Esophagus muscularis mucosa (tissue), 4 donors: ENCODE results near the gene CX3CL1. TPM values are rescaled to one million over a fixed set of nuclear protein-coding genes. Genes with fewer than 3 reads are reported as not detected.

Experiments
- DNase-seq: peaks from one replicate; pipeline ENCODE4 v3.0.0-alpha.2; 2017; ENCODE audit errors: extremely low spot score
- H3K27ac ChIP-seq, 4 donors: fragments of 200-600 bp; sonication (generic); replicated peaks in 1 of 4; 1 replicate in 3 of 4; 2 replicates in 1 of 4; pipeline ENCODE4 v1.5.1; 2016 to 2019; ENCODE audit warnings: mild to moderate bottlenecking in 1 of 4
- H3K27me3 ChIP-seq, 4 donors: fragments of 200-600 bp; sonication (generic); one replicate each; pipeline versions ENCODE4 v1.5.1 to v1.6.0; 2016 to 2019
- H3K36me3 ChIP-seq, 4 donors: fragments of 200-600 bp; sonication (generic); one replicate each; pipeline ENCODE4 v1.5.1; 2016 to 2019
- H3K4me1 ChIP-seq, 4 donors: fragments of 200-600 bp; sonication (generic); one replicate each; pipeline ENCODE4 v1.5.1; 2016 to 2019
- H3K4me3 ChIP-seq, 4 donors: fragments of 200-600 bp; sonication (generic); 1 replicate in 2 of 4; 2 replicates in 2 of 4; pipeline ENCODE4 v1.5.1; 2016 to 2019; ENCODE audit warnings: mild to moderate bottlenecking in 4 of 4, moderate library complexity in 1 of 4
- H3K9me3 ChIP-seq, 4 donors: fragments of 200-600 bp; sonication (generic); 1 replicate in 3 of 4; 2 replicates in 1 of 4; pipeline ENCODE4 v1.5.1; 2016 to 2019
- CTCF ChIP-seq, 3 experiments: fragments of 200-600 bp in 2 of 3; fragments of 450-650 bp in 1 of 3; sonication (generic) in 2 of 3; IDR thresholded peaks; one replicate each; pipeline ENCODE4 v1.5.1; 2017 to 2019; ENCODE audit warnings: antibody characterized with exemption in 3 of 3, mild to moderate bottlenecking in 2 of 3, moderate library complexity in 1 of 3
- EP300 ChIP-seq: sonication (generic); formaldehyde crosslinking; IDR thresholded peaks from one replicate; pipeline ENCODE4 v1.6.1; 2017; ENCODE audit warnings: antibody characterized with exemption
- POLR2A ChIP-seq: fragments of 450-650 bp; IDR thresholded peaks from one replicate; pipeline ENCODE4 v1.6.1; 2017; ENCODE audit warnings: antibody characterized with exemption, moderate library complexity, mild to moderate bottlenecking, low read depth
- POLR2AphosphoS5 ChIP-seq, 2 donors: sonication (generic); formaldehyde crosslinking; IDR thresholded peaks; one replicate each; pipeline ENCODE4 v1.6.1; 2017; ENCODE audit warnings: antibody characterized with exemption in 2 of 2
- WGBS: methylation state at CpG from one replicate; pipeline ENCODE4 v1.1.5; 2018; 5-methylcytosine and 5-hydroxymethylcytosine counted together
- intact Hi-C: fragments of 100-400 bp; cut with DNase I; formaldehyde crosslinking; loops from one replicate; pipeline ENCODE4 v1.15.1; 2023
- total RNA-seq, 4 donors: library from RNA; depleted of rRNA; stranded (reverse); fragments of >200 nt; gene quantifications; one replicate each; pipeline versions ENCODE4 v1.1.0 to v1.2.1, GENCODE V29; 2016

Gene CX3CL1
- total RNA-seq, 4 donors from 2014 or later = 26.8 to 40.4 (median 29.9) TPM

GRCh38 chr16:57412584-57412983, 40.3 kb downstream of the CX3CL1 start:
- 95% methylated on average over 9 of the region's 9 CpGs for WGBS
- TF ChIP-seq CTCF (IDR thresholded peaks at IDR 0.05) (no peak), EP300 (no peak), POLR2AphosphoS5 (IDR thresholded peaks at IDR 0.05) (no peak), POLR2A (no peak)

GRCh38 chr16:57413301-57413730, 41.0 kb downstream of the CX3CL1 start:
- intact Hi-C loops = no loop called here
- Histone ChIP-seq H3K4me1 (peaks cover 31 to 41% (median 37%) of the 10 kb centered on the region in 4 donors), H3K36me3 (no peaks in the 10 kb centered on the region), H3K4me3 (no peak overlapping the region), H3K9me3 (no peaks in the 10 kb centered on the region), H3K27me3 (no peaks in the 10 kb centered on the region), H3K27ac (no peak overlapping the region)
- 92% methylated on average over 3 of the region's 5 CpGs for whole genome bisulfite sequencing
- no peak for DNase-seq
- TF ChIP-seq CTCF (IDR thresholded peaks at IDR 0.05) = no peak
- TF ChIP-seq POLR2A = no peak
- TF ChIP-seq POLR2AphosphoS5 (IDR thresholded peaks at IDR 0.05) = no peak
- TF ChIP-seq EP300 = no peak

More at GRCh38 chr16:57412584-57412983, 40.3 kb downstream of the CX3CL1 start:
- H3K36me3 ChIP-seq = no peaks in the 10 kb centered on the region
- no peaks in the 10 kb centered on the region for H3K9me3 ChIP-seq
- H3K27ac ChIP-seq = no peak overlapping the region
- H3K27me3 ChIP-seq = no peaks in the 10 kb centered on the region
- no peak for DNase-seq
- intact Hi-C loops = no loop called here
- no peak overlapping the region for H3K4me3 ChIP-seq
- peaks cover 23 to 36% (median 32%) of the 10 kb centered on the region in 4 donors for H3K4me1 ChIP-seq

- DNase-seq = no peak
- Histone ChIP-seq H3K27me3 (no peaks in the 10 kb centered on the region), H3K4me3 (no peak overlapping the region), H3K9me3 (no peaks in the 10 kb centered on the region), H3K4me1 (peaks cover 35 to 46% (median 41%) of the 10 kb centered on the region in 4 donors), H3K27ac (no peak overlapping the region), H3K36me3 (no peaks in the 10 kb centered on the region)
- TF ChIP-seq POLR2AphosphoS5 (IDR thresholded peaks at IDR 0.05) (no peak), CTCF (IDR thresholded peaks at IDR 0.05) (no peak), EP300 (no peak), POLR2A (no peak)
- WGBS = 71% methylated on average over 7 of the region's 7 CpGs
- intact Hi-C loops = no loop called here
Observed at GRCh38 chr16:57413733-57414132, 41.4 kb downstream of the CX3CL1 start.

- H3K9me3 ChIP-seq = no peaks in the 10 kb centered on the region
- H3K36me3 ChIP-seq = no peaks in the 10 kb centered on the region
- H3K4me1 ChIP-seq = peaks cover 26 to 36% (median 33%) of the 10 kb centered on the region in 4 donors
- TF ChIP-seq CTCF (IDR thresholded peaks at IDR 0.05) (no peak), POLR2A (no peak), EP300 (no peak), POLR2AphosphoS5 (IDR thresholded peaks at IDR 0.05) (no peak)
- H3K4me3 ChIP-seq = peak overlapping the region in 1 of 4 donors; percentile 42
- DNase-seq = no peak
- 84% methylated on average over 16 of the region's 16 CpGs for WGBS
- no peaks in the 10 kb centered on the region for H3K27me3 ChIP-seq
- intact Hi-C loops = loop anchor here (5.0 kb wide), 2 partner anchors 44 to 101 kb away; partner anchors contain the start of gene CX3CL1
- peak overlapping the region in 1 of 4 donors; percentile 71 for H3K27ac ChIP-seq
Observed at GRCh38 chr16:57416084-57416483, 43.8 kb downstream of the CX3CL1 start.

GRCh38 chr16:57419506-57419905, 47.2 kb downstream of the CX3CL1 start:
- Histone ChIP-seq H3K36me3 (no peaks in the 10 kb centered on the region), H3K27me3 (no peaks in the 10 kb centered on the region), H3K4me3 (no peak overlapping the region), H3K4me1 (peaks cover 38 to 54% (median 47%) of the 10 kb centered on the region in 4 donors), H3K9me3 (no peaks in the 10 kb centered on the region), H3K27ac (peak overlapping the region in 3 of 4 donors; percentile 16 to 60 (median 46))
- no peak for DNase-seq
- no peak for TF ChIP-seq CTCF (IDR thresholded peaks at IDR 0.05)
- no peak for TF ChIP-seq EP300
- no peak for TF ChIP-seq POLR2A
- TF ChIP-seq POLR2AphosphoS5 (IDR thresholded peaks at IDR 0.05) = no peak
- WGBS = 69% methylated on average over 6 of the region's 6 CpGs
- intact Hi-C loops = loop anchor here (5.0 kb wide), 2 partner anchors 47 to 98 kb away; partner anchors contain the start of gene CX3CL1
